Activated CD4-positive, alpha-beta T cell treated with anti-CD3 and anti-CD28 coated beads, Interleukin-2, Interleukin-4, amounts not matched to agents 100 ng/mL and 50 ng/mL, durations not matched to agents 16 hours and 8 hours (primary cell): ENCODE results near the gene AHCYL2.
"Not testable (repeated sequence)": the region's sequence is repeated elsewhere in the genome, so short reads cannot be mapped to it uniquely, and the experiment has no call there.

Experiments
- DNase-seq: peaks from one replicate; pipeline ENCODE4 v3.0.0-alpha.2; 2020; ENCODE audit warnings: low spot score

AHCYL2 gene

GRCh38 chr7:129427526-129428045, 202.8 kb downstream of the AHCYL2 start:
- DNase-seq: no peak

- no peak for DNase-seq
These were observed 207.2 kb downstream of the AHCYL2 start for GRCh38 chr7:129431911-129432643.

DNA sequence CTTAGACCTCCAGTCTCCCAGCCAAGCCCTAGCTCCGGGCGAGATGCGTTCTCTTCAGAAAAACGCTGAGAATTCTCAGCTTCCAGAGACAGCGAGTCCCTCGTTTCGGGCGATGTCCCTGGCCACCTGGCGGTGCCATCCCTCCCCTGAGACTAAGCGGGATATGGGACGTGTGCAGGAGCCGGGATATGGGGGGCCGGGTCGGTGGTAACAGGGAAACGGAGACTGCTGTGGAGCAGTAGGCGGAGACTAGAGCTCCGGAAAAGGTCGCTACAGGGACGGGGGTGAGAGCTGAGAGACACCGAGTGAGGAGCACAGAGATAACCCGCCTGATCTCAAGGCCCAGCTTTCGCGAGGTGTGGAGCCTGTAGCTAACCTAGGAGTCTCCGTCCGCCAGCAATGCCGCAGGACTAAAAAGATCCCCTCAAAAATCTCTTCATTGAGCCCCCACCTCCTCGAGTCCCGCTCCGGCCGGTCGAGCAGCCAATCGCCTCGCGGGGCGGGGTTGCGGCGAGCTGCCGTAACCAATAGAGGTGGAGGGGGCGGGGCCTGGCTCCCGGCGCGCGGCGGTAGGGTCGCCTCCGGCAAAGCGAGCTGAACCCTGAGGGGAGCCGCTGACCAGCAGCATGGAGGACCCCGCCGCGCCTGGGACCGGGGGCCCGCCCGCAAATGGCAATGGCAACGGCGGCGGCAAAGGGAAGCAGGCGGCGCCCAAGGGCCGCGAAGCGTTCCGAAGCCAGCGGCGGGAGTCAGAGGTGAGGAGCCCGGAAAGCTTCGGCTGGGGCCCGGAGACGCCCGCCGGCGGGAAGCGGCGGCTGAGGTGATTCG, 209.2 kb downstream of the AHCYL2 start, which contains the start of gene STRIP2:
Gene STRIP2 (plus strand): TSS at position 586 of the 828 bp plus-strand sequence. CDS start 41 bp downstream, at position 627.
- DNase-seq: peak; percentile 95

DNA sequence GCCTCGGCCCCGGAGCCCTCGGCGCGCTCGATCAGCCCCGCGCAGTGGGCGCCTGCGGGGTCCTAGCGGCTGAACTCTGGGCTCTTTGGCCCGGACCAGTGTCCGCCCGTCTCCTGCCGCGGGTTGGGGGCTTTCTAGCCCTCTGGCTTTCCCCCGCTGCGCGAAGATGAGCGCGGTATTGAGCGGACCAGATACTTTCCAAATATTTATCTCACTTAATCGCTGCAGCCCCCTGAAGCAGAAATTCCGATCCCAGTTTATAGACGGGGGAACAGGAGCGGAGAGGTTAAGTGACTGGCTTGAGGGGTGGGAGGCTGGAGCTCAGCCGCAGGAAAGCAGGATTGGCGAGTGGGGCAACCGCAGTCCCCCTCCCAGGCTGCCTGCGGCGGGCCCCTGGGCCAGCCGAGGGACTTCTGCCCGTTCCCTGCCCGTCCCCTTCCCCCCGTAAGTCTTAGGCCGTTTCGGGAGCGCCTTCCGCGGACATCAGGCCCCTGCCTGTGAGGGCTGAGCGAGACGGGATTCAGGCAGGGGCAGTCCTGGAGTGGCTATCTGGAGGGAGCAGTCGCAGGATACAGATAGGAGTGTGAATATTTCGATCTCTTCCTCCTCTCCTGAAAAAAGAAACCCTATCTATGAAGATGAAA, 210.0 kb downstream of the AHCYL2 start:
- DNase-seq: no peak

DNA sequence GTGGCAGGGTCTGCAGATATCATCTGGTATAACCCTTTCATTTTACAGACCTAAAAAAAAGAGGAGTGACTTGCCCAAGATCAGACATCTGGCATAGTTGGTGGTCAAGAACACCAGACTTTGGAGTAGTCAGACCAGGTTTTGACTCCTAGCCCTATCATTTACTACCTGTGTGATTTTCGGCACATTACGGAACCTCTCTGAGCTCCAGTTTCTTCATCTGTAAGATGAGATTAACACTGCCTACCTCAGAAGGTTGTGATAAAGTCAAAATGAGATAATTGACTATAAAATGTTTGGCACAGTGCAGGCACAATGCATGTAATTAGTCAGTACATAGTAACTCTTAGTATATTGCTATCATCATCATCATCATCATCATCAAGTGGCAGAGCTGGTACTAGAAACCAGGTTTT, 210.6 kb downstream of the AHCYL2 start:
- DNase-seq: peak; percentile 48

GRCh38 chr7:129436335-129436923, 211.6 kb downstream of the AHCYL2 start:
- DNase-seq: no peak

- DNase-seq: no peak
These were observed 212.4 kb downstream of the AHCYL2 start for GRCh38 chr7:129437190-129437589.

DNA sequence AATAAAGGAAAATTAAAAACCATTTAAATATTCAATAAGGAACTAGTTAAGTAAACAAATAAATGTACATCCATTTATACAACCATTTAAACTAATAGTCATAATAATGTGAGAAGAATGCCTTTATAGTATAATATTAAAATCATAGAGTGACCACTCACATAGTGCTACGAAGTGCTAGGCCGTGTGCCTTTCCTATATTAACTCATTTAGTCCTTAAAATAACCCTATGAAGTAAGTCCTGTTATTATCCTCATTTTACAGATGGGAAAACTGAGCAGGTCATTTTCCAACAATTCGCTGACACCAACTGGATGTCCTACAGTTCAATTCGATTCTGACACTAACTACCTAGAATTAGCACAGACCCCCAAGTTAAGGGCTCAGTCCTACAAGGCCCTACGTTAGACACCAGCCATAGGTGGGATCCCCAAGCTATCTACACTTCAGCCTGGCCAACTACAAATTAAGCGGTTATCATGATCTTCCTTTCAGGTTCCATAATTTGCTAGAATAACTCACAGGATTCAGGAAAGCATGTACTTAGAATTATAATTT, 213.5 kb downstream of the AHCYL2 start:
- no peak for DNase-seq

GRCh38 chr7:129438839-129439651, 214.2 kb downstream of the AHCYL2 start:
- peak; percentile 86 for DNase-seq

GRCh38 chr7:129439963-129440625, 215.3 kb downstream of the AHCYL2 start:
- DNase-seq: no peak

DNA sequence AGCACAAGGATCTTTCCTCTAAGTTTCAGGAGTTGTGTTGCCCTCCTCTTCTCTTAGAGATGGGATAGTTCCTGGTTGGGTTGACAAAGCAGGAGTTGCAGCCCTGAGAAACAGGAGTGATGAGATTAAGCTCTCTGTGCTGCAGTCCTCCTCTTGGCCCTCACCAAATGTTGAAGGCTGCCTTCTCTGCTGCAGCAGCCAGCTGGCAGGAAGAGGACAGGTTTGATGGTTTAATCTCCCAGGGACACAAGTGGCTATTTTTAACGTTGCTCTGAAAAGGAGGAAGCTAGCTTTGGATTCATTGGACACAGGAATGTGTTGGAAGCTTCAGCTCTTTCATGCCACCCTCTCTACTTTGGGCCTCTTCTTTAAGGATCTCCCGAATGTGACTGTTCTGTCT, 218.8 kb downstream of the AHCYL2 start:
- no peak for DNase-seq

DNA sequence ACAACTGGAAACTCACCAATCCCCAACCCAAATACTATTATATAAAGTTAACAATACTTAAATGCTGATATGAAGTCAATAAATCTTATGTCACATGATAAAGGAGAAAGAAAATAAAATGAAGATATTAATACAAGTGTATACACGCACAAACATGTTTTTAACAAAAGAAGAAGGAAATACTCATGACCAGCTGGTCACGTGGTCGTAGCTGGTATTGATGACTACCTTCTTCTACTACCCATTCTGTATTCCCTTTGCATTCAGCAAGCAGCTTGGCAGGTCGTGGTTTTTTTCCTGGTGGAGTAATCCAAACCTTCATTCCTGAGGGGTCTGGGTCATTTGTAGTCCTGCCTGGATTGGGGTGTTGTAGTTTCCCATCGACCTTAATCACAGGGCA, 219.9 kb downstream of the AHCYL2 start:
- DNase-seq: not testable (repeated sequence)

- DNase-seq: not testable (repeated sequence)
These were observed 222.1 kb downstream of the AHCYL2 start for GRCh38 chr7:129446925-129447324.

DNA sequence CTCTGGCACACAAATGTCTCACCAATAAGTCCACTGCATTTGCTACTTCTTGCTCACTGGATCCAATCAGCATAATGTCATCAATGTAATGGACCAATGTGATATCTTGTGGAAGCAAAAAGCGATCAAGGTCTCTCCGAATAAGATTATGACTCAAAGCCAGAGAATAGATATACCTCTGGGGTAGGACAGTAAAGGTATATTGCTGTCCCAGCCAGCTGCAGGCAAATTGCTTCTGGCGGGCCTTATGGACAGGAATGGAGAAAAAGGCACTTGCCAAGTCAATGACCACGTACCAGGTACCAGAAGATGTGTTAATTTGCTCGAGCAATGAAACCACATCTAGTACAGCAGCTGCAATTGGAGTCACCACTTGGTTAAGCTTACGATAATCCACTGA, 222.6 kb downstream of the AHCYL2 start:
- not testable (repeated sequence) for DNase-seq

DNA sequence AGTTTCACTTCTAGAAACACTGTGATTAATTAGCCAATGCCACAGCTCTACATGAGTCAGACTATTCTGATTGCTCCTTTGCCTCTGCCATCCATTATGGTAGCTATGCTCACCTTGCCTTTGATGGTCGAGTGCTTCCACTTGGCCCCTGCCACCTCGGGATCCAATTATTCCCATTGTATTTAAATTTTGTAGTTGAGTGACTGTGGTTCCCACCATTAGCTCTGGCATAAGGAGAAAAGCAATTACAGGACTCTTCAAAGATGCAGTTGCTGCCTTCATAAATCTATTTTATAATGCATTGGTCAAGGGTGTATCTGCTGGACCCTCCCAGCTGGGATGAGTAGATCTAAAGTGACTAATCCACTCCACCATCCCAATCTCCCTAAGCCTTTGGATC, 223.8 kb downstream of the AHCYL2 start:
- DNase-seq: not testable (repeated sequence)

GRCh38 chr7:129450295-129450694, 225.5 kb downstream of the AHCYL2 start:
- no peak for DNase-seq

GRCh38 chr7:129452589-129453231, 227.9 kb downstream of the AHCYL2 start:
- no peak for DNase-seq

- DNase-seq: no peak
These were observed 228.8 kb downstream of the AHCYL2 start for GRCh38 chr7:129453510-129454248.

DNA sequence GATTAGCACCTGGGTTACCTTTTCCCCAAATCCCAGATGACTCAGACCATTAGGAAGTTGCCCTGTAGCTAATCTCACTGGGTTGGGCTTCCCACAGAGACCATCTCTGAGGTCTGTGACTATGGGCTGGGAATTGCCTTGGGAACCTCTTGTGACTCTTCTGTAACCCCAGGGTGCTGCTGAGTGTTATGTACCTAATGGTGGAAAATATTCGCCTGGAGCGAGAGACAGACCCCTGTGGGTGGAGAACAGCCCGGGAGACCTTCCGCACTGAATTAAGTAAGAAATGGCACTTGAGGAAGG, 229.4 kb downstream of the AHCYL2 start:
- no peak for DNase-seq
